Tibial nerve (tissue), 4 donors: ENCODE measurements around the gene GDPD5. TPM values are rescaled to one million over a fixed set of nuclear protein-coding genes. Genes with fewer than 3 reads are reported as not detected.

ENCODE experiments used
- DNase-seq, 2 donors: peaks; one replicate each; pipeline ENCODE4 v3.0.0-alpha.2; 2019; ENCODE audit warnings: low spot score in 2 of 2
- H3K27ac ChIP-seq, 4 donors: fragments of 200-600 bp; sonication (generic) in 3 of 4; one replicate each; pipeline ENCODE4 v1.5.1; 2017 to 2019; ENCODE audit warnings: mild to moderate bottlenecking in 1 of 4
- H3K27me3 ChIP-seq, 2 donors: fragments of 200-600 bp; sonication (generic) in 1 of 2; one replicate each; pipeline versions ENCODE4 v1.5.1 to v1.6.0; 2017 to 2019
- H3K36me3 ChIP-seq, 3 donors: fragments of 200-600 bp; sonication (generic); one replicate each; pipeline ENCODE4 v1.5.1; 2018 to 2019
- H3K4me1 ChIP-seq, 4 donors: fragments of 200-600 bp; sonication (generic) in 3 of 4; one replicate each; pipeline ENCODE4 v1.5.1; 2017 to 2019
- H3K4me3 ChIP-seq, 4 donors: fragments of 200-600 bp; sonication (generic) in 3 of 4; one replicate each; pipeline ENCODE4 v1.5.1; 2017 to 2019; ENCODE audit warnings: mild to moderate bottlenecking in 1 of 4, moderate library complexity in 1 of 4
- H3K9me3 ChIP-seq, 4 donors: fragments of 200-600 bp; sonication (generic) in 3 of 4; one replicate each; pipeline ENCODE4 v1.5.1; 2017 to 2019
- CTCF ChIP-seq, 5 experiments: fragments of 200-600 bp in 3 of 5; fragments of 450-650 bp in 2 of 5; sonication (generic) in 3 of 5; IDR thresholded peaks; one replicate each; pipeline ENCODE4 v1.5.1; 2016 to 2019; ENCODE audit warnings: antibody characterized with exemption in 5 of 5, mild to moderate bottlenecking in 3 of 5, moderate library complexity in 2 of 5
- EP300 ChIP-seq, 2 donors: sonication (generic); formaldehyde crosslinking; IDR thresholded peaks; one replicate each; pipeline ENCODE4 v1.6.1; 2017; ENCODE audit warnings: antibody characterized with exemption in 2 of 2, mild to moderate bottlenecking in 1 of 2
- POLR2A ChIP-seq, 2 donors: fragments of 450-650 bp; IDR thresholded peaks; one replicate each; pipeline ENCODE4 v1.6.1; 2017; ENCODE audit warnings: antibody characterized with exemption in 2 of 2, mild to moderate bottlenecking in 2 of 2, moderate library complexity in 2 of 2
- WGBS, 2 donors: methylation state at CpG; one replicate each; pipeline ENCODE4 v1.1.5; 2018; 5-methylcytosine and 5-hydroxymethylcytosine counted together
- total RNA-seq, 4 donors: library from RNA; depleted of rRNA; stranded (reverse); fragments of >200 nt; gene quantifications; one replicate each; pipeline ENCODE4 v1.1.0, GENCODE V29; 2016

GDPD5 gene
- total RNA-seq, 4 donors from 2014 or later, result 92.2 to 122 (median 101) TPM

DNA sequence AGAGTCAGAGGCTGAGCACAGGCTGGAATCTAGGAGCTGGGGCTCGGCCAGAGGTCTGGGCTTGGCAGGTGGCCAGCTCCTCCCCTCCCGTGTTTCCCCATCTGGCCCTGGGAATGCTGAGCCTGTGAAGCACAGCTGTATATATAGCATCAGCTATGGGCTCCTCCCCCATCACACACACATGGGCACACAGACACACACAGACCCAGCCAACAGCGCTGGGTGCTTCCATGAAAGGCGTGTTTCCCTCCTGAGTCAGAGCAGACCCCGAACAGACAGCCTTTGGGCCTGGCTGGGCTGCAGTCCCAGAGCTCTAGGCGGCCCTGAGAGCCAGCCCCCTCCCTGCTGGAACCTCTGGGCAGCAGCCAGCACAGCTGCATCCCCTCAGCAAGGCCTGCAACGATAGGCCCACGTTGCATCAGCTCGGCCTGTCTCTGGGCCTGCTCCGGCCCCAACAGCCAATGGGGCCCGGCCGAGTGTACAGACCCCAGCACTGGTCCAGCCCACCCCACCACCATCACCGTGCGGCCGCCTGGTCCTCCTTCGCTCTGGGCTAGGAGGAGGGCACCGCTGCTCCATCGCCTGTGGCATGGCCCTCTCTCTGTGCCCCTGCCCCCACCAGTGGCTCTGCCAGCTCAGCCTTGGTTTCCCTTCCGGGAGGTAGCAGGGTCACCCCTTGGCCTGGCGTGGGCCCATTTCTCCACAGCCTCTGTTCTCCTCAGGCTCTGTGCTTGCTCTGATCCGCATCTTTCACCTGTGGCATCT, 28.7 kb upstream of the GDPD5 start:
- WGBS, 2 donors, result 17 to 44% methylated on average over 9 to 18 of the region's 21 CpGs
- TF ChIP-seq POLR2A (IDR thresholded peaks at IDR 0.05) (peak in 1 of 2 donors; percentile 68), EP300 (IDR thresholded peaks at IDR 0.05) (peak in 1 of 2 donors; percentile 90), CTCF (IDR thresholded peaks at IDR 0.05) (no peak)
- DNase-seq, result peak; percentile 66 to 76
- Histone ChIP-seq H3K36me3 (no peaks in the 10 kb centered on the region), H3K4me3 (peak overlapping the region in 1 of 4 donors; percentile 43), H3K9me3 (no peaks in the 10 kb centered on the region), H3K27me3 (no peaks in the 10 kb centered on the region), H3K27ac (peak overlapping the region; percentile 58 to 99 (median 80)), H3K4me1 (peaks cover 0 to 65% (median 41%) of the 10 kb centered on the region in 4 donors)

- TF ChIP-seq EP300 (IDR thresholded peaks at IDR 0.05) (no peak), CTCF (IDR thresholded peaks at IDR 0.05) (no peak), POLR2A (IDR thresholded peaks at IDR 0.05) (no peak)
- DNase-seq, result peak in 1 of 2 donors; percentile 26
- Histone ChIP-seq H3K9me3 (no peaks in the 10 kb centered on the region), H3K4me1 (peaks cover 0 to 59% (median 36%) of the 10 kb centered on the region in 4 donors), H3K27me3 (no peaks in the 10 kb centered on the region), H3K36me3 (no peaks in the 10 kb centered on the region), H3K4me3 (no peak overlapping the region), H3K27ac (peak overlapping the region in 3 of 4 donors; percentile 58 to 99 (median 88))
- WGBS, 2 donors, result 19 to 50% methylated on average over 1 of the region's 1 CpG
Observed at GRCh38 chr11:75553889-75554257, 28.1 kb upstream of the GDPD5 start.

DNA sequence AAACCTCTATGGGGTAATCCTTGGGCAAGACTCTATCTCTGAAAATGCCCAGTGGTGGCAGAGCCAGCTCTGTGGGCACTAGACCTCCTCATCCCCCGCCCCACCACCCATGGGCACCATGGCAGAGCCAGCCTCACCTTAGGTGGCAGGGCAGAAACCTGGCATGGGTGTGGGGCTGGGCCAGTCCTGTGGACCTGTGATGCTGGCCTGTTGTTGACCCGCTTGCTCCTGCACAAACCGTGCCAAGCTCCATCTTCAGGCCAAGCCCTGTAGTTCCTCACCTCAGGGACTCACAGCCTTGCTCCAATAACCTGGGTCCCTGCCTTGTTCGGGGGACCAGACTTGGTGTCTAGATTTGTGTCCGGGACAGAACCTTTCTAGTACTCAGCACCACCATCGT, 27.4 kb upstream of the GDPD5 start:
- no peaks in the 10 kb centered on the region for H3K9me3 ChIP-seq
- TF ChIP-seq EP300 (IDR thresholded peaks at IDR 0.05), result no peak
- no peak for TF ChIP-seq POLR2A (IDR thresholded peaks at IDR 0.05)
- no peak for TF ChIP-seq CTCF (IDR thresholded peaks at IDR 0.05)
- H3K36me3 ChIP-seq, result no peaks in the 10 kb centered on the region
- peaks cover 0 to 54% (median 30%) of the 10 kb centered on the region in 4 donors for H3K4me1 ChIP-seq
- H3K27me3 ChIP-seq, result no peaks in the 10 kb centered on the region
- 78 to 84% methylated on average over 4 to 6 of the region's 6 CpGs for WGBS, 2 donors
- H3K27ac ChIP-seq, result peak overlapping the region in 3 of 4 donors; percentile 58 to 99 (median 88)
- no peak overlapping the region for H3K4me3 ChIP-seq
- DNase-seq, result no peak

- TF ChIP-seq EP300 (IDR thresholded peaks at IDR 0.05) (no peak), CTCF (IDR thresholded peaks at IDR 0.05) (no peak), POLR2A (IDR thresholded peaks at IDR 0.05) (no peak)
- H3K27ac ChIP-seq, result no peak overlapping the region
- no peaks in the 10 kb centered on the region for H3K27me3 ChIP-seq
- no peak overlapping the region for H3K4me3 ChIP-seq
- H3K36me3 ChIP-seq, result no peaks in the 10 kb centered on the region
- H3K4me1 ChIP-seq, result peaks cover 0 to 29% (median 11%) of the 10 kb centered on the region in 4 donors
- no peaks in the 10 kb centered on the region for H3K9me3 ChIP-seq
- WGBS, 2 donors, result 94 to 96% methylated on average over 5 of the region's 5 CpGs
- DNase-seq, result no peak
Observed at GRCh38 chr11:75549370-75549958, 23.7 kb upstream of the GDPD5 start.
